ENCODE data around the gene LRMDA.

LRMDA gene

GRCh38 chr10:75663947-75664664 is 232.7 kb downstream of the LRMDA start:
- Histone ChIP-seq H3K9me3 (ENCODE audit: insufficient read depth, low read depth, low read length) (no peaks in the 10 kb centered on the region), H3K27me3 (ENCODE audit: insufficient read depth, low read length, poor library complexity, severe bottlenecking) (no peaks in the 10 kb centered on the region)

GRCh38 chr10:75664968-75665367 is 233.5 kb downstream of the LRMDA start:
- Histone ChIP-seq H3K27me3 (ENCODE audit: insufficient read depth, low read length, poor library complexity, severe bottlenecking) (no peaks in the 10 kb centered on the region), H4K20me1 (ENCODE audit: insufficient read depth, low read length, poor library complexity, severe bottlenecking) (no peaks in the 10 kb centered on the region), H3K4me2 (ENCODE audit: low read depth, low read length, poor library complexity, severe bottlenecking) (no peak overlapping the region), H3K9me3 (ENCODE audit: insufficient read depth, low read depth, low read length) (no peaks in the 10 kb centered on the region), H2AFZ (ENCODE audit: low read length) (no peak overlapping the region), H3K79me2 (ENCODE audit: insufficient read depth, low read length) (no peaks in the 10 kb centered on the region), H3K36me3 (ENCODE audit: insufficient read depth, low read length) (no peaks in the 10 kb centered on the region), H3K9ac (ENCODE audit: low read depth, low read length, poor library complexity, severe bottlenecking) (no peak overlapping the region), H3K4me3 (ENCODE audit: low read length, poor library complexity, severe bottlenecking) (no peak overlapping the region), H3K9me2 (replicated peaks; ENCODE audit: low read depth, low read length) (no peaks in the 10 kb centered on the region), H3K4me1 (ENCODE audit: insufficient read depth, low read length, poor library complexity, severe bottlenecking) (no peaks in the 10 kb centered on the region), H3F3A (ENCODE audit: low read depth) (no peaks in the 10 kb centered on the region)
- TF ChIP-seq EZH2phosphoT487 (IDR thresholded peaks at IDR 0.05; ENCODE audit: borderline replicate concordance) (no peak), CTCF (conservative IDR thresholded peaks at IDR 0.05; ENCODE audit: low read length) (no peak)

More at GRCh38 chr10:75663947-75664664, 232.7 kb downstream of the LRMDA start:
- Histone ChIP-seq H2AFZ (ENCODE audit: low read length) (no peak overlapping the region), H4K20me1 (ENCODE audit: insufficient read depth, low read length, poor library complexity, severe bottlenecking) (no peaks in the 10 kb centered on the region), H3K36me3 (ENCODE audit: insufficient read depth, low read length) (no peaks in the 10 kb centered on the region), H3K9ac (ENCODE audit: low read depth, low read length, poor library complexity, severe bottlenecking) (no peak overlapping the region), H3K4me2 (ENCODE audit: low read depth, low read length, poor library complexity, severe bottlenecking) (no peak overlapping the region), H3K9me2 (replicated peaks; ENCODE audit: low read depth, low read length) (no peaks in the 10 kb centered on the region), H3K4me3 (ENCODE audit: low read length, poor library complexity, severe bottlenecking) (no peak overlapping the region), H3F3A (ENCODE audit: low read depth) (no peaks in the 10 kb centered on the region), H3K4me1 (ENCODE audit: insufficient read depth, low read length, poor library complexity, severe bottlenecking) (no peaks in the 10 kb centered on the region), H3K79me2 (ENCODE audit: insufficient read depth, low read length) (no peaks in the 10 kb centered on the region)
- no peak for TF ChIP-seq EZH2phosphoT487 (IDR thresholded peaks at IDR 0.05; ENCODE audit: borderline replicate concordance)
- TF ChIP-seq CTCF (conservative IDR thresholded peaks at IDR 0.05; ENCODE audit: low read length) = no peak

- Histone ChIP-seq H3K4me2 (ENCODE audit: low read depth, low read length, poor library complexity, severe bottlenecking) (no peak overlapping the region), H3K36me3 (ENCODE audit: insufficient read depth, low read length) (no peaks in the 10 kb centered on the region), H3F3A (ENCODE audit: low read depth) (no peaks in the 10 kb centered on the region), H3K4me3 (ENCODE audit: low read length, poor library complexity, severe bottlenecking) (no peak overlapping the region), H3K9me3 (ENCODE audit: insufficient read depth, low read depth, low read length) (no peaks in the 10 kb centered on the region), H3K9me2 (replicated peaks; ENCODE audit: low read depth, low read length) (no peaks in the 10 kb centered on the region), H3K4me1 (ENCODE audit: insufficient read depth, low read length, poor library complexity, severe bottlenecking) (no peaks in the 10 kb centered on the region), H2AFZ (ENCODE audit: low read length) (no peak overlapping the region), H3K9ac (ENCODE audit: low read depth, low read length, poor library complexity, severe bottlenecking) (no peak overlapping the region), H4K20me1 (ENCODE audit: insufficient read depth, low read length, poor library complexity, severe bottlenecking) (no peaks in the 10 kb centered on the region), H3K79me2 (ENCODE audit: insufficient read depth, low read length) (no peaks in the 10 kb centered on the region), H3K27me3 (ENCODE audit: insufficient read depth, low read length, poor library complexity, severe bottlenecking) (no peaks in the 10 kb centered on the region)
- TF ChIP-seq CTCF (conservative IDR thresholded peaks at IDR 0.05; ENCODE audit: low read length) (no peak), EZH2phosphoT487 (IDR thresholded peaks at IDR 0.05; ENCODE audit: borderline replicate concordance) (no peak)
These were observed 234.3 kb downstream of the LRMDA start for GRCh38 chr10:75665707-75666106.

All from Loucy (cell line).